ENCODE measurements around the gene SPPL2B.
A peak's percentile ranks its signal among the peaks of the same experiment; 100 is the strongest.

- TF ChIP-seq POLR2A (IDR thresholded peaks at IDR 0.05), result peak; percentile 95 to 98
- no peak for TF ChIP-seq CTCF (IDR thresholded peaks at IDR 0.05)
Observed at GRCh38 chr19:2330632-2331284, 2.3 kb downstream of the SPPL2B start.

Measured in Peyer's patch (tissue), 4 donors.